ENCODE data around the gene FAM171A1.

Gene FAM171A1

GRCh38 chr10:15230257-15230656, 140.8 kb downstream of the FAM171A1 start:
- Histone ChIP-seq H3K4me1 (ENCODE audit: low read depth, poor library complexity, severe bottlenecking) (peaks cover 8% of the 10 kb centered on the region), H3K4me3 (IDR thresholded peaks at IDR 0.05; ENCODE audit: insufficient read depth, low read depth, low read length) (no peak overlapping the region), H3K4me2 (no peak overlapping the region), H3K27ac (no peak overlapping the region), H4K20me1 (ENCODE audit: insufficient read depth) (no peaks in the 10 kb centered on the region), H3K79me2 (ENCODE audit: insufficient read depth, low read depth) (peaks cover 76% of the 10 kb centered on the region), H3K9ac (no peak overlapping the region), H3K27me3 (ENCODE audit: insufficient read depth, low read depth) (no peaks in the 10 kb centered on the region), H3K36me3 (ENCODE audit: insufficient read depth) (no peaks in the 10 kb centered on the region), H2AFZ (ENCODE audit: low read depth) (no peak overlapping the region)
- TF ChIP-seq, protein P1, sequence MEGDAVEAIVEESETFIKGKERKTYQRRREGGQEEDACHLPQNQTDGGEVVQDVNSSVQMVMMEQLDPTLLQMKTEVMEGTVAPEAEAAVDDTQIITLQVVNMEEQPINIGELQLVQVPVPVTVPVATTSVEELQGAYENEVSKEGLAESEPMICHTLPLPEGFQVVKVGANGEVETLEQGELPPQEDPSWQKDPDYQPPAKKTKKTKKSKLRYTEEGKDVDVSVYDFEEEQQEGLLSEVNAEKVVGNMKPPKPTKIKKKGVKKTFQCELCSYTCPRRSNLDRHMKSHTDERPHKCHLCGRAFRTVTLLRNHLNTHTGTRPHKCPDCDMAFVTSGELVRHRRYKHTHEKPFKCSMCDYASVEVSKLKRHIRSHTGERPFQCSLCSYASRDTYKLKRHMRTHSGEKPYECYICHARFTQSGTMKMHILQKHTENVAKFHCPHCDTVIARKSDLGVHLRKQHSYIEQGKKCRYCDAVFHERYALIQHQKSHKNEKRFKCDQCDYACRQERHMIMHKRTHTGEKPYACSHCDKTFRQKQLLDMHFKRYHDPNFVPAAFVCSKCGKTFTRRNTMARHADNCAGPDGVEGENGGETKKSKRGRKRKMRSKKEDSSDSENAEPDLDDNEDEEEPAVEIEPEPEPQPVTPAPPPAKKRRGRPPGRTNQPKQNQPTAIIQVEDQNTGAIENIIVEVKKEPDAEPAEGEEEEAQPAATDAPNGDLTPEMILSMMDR (conservative IDR thresholded peaks at IDR 0.05; ENCODE audit: low read depth, low read length) = no peak

- Histone ChIP-seq H3K27ac (no peak overlapping the region), H4K20me1 (ENCODE audit: insufficient read depth) (no peaks in the 10 kb centered on the region), H3K4me3 (IDR thresholded peaks at IDR 0.05; ENCODE audit: insufficient read depth, low read depth, low read length) (no peak overlapping the region), H3K4me2 (no peak overlapping the region), H3K79me2 (ENCODE audit: insufficient read depth, low read depth) (peaks cover 81% of the 10 kb centered on the region), H3K9ac (no peak overlapping the region), H3K4me1 (ENCODE audit: low read depth, poor library complexity, severe bottlenecking) (peaks cover 8% of the 10 kb centered on the region), H2AFZ (ENCODE audit: low read depth) (no peak overlapping the region), H3K27me3 (ENCODE audit: insufficient read depth, low read depth) (no peaks in the 10 kb centered on the region), H3K36me3 (ENCODE audit: insufficient read depth) (no peaks in the 10 kb centered on the region)
- TF ChIP-seq, protein P1 (conservative IDR thresholded peaks at IDR 0.05; ENCODE audit: low read depth, low read length) = no peak
Measured at GRCh38 chr10:15229268-15229667, 141.8 kb downstream of the FAM171A1 start.

DNA sequence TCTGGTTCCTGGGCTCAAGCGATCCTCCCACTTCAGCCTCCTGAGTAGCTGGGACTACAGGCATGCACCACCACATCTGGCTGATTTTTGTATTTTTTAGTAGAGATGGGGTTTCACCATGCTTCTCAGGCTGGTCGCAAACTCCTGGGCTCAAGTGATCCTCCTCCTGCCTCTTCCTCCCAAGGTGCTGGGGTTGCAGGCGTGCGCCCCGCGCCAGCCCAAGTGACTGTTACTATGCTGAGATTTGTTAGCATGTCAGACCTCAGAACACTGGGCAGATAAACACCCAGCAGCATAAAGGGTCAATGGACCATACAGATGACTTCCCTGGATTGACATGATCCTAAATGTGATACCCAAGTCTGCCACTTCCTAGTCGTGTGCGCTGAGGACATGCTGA, 142.7 kb downstream of the FAM171A1 start:
- no peak overlapping the region for H3K4me2 ChIP-seq
- H3K27me3 ChIP-seq (ENCODE audit: insufficient read depth, low read depth) = no peaks in the 10 kb centered on the region
- H3K9ac ChIP-seq = no peak overlapping the region
- TF ChIP-seq, protein P1 (conservative IDR thresholded peaks at IDR 0.05; ENCODE audit: low read depth, low read length) = no peak
- H4K20me1 ChIP-seq (ENCODE audit: insufficient read depth) = no peaks in the 10 kb centered on the region
- H3K79me2 ChIP-seq (ENCODE audit: insufficient read depth, low read depth) = peaks cover 80% of the 10 kb centered on the region
- peaks cover 8% of the 10 kb centered on the region for H3K4me1 ChIP-seq (ENCODE audit: low read depth, poor library complexity, severe bottlenecking)
- no peaks in the 10 kb centered on the region for H3K36me3 ChIP-seq (ENCODE audit: insufficient read depth)
- H2AFZ ChIP-seq (ENCODE audit: low read depth) = no peak overlapping the region
- H3K27ac ChIP-seq = no peak overlapping the region
- no peak overlapping the region for H3K4me3 ChIP-seq (IDR thresholded peaks at IDR 0.05; ENCODE audit: insufficient read depth, low read depth, low read length)

GRCh38 chr10:15227611-15228372, 143.3 kb downstream of the FAM171A1 start:
- Histone ChIP-seq H3K79me2 (ENCODE audit: insufficient read depth, low read depth) (peaks cover 81% of the 10 kb centered on the region), H3K27me3 (ENCODE audit: insufficient read depth, low read depth) (no peaks in the 10 kb centered on the region), H3K4me2 (no peak overlapping the region), H3K27ac (no peak overlapping the region), H3K4me3 (IDR thresholded peaks at IDR 0.05; ENCODE audit: insufficient read depth, low read depth, low read length) (no peak overlapping the region), H2AFZ (ENCODE audit: low read depth) (no peak overlapping the region), H4K20me1 (ENCODE audit: insufficient read depth) (no peaks in the 10 kb centered on the region), H3K4me1 (ENCODE audit: low read depth, poor library complexity, severe bottlenecking) (peaks cover 8% of the 10 kb centered on the region), H3K36me3 (ENCODE audit: insufficient read depth) (no peaks in the 10 kb centered on the region), H3K9ac (no peak overlapping the region)
- TF ChIP-seq, protein P1 (conservative IDR thresholded peaks at IDR 0.05; ENCODE audit: low read depth, low read length) = no peak

Data from KMS-11 (cell line).